ENCODE results near the gene SMARCAL1. TPM values are rescaled to one million over a fixed set of nuclear protein-coding genes. Genes with fewer than 3 reads are reported as not detected.

The SMARCAL1 gene
- total and polyA plus RNA-seq, 12 donors, result 8.2 to 28.9 (median 21.1) TPM

GRCh38 chr2:216425008-216425787, 12.9 kb downstream of the SMARCAL1 start:
- 85 to 99% (median 98%) methylated on average over 2 to 14 of the region's 14 CpGs for WGBS, 4 donors
- Histone ChIP-seq H3K4me1 (replicated peaks in 1 of 2) (no peaks in the 10 kb centered on the region), H3K4me3 (no peak overlapping the region), H3K27ac (no peak overlapping the region), H3K9me3 (replicated peaks in 1 of 3) (no peaks in the 10 kb centered on the region), H3K27me3 (no peaks in the 10 kb centered on the region), H3K36me3 (replicated peaks in 1 of 2) (peaks cover 0 to 73% of the 10 kb centered on the region in 2 donors)
- TF ChIP-seq POLR2A (IDR thresholded peaks at IDR 0.05), result no peak
- no peak for TF ChIP-seq CTCF (IDR thresholded peaks at IDR 0.05)
- intact Hi-C loops (cut with DNase I), result no loop called here
- DNase-seq, result no peak

- no peak for DNase-seq
Observed at GRCh38 chr2:216426166-216426777, 14.0 kb downstream of the SMARCAL1 start.

GRCh38 chr2:216426938-216427337, 14.7 kb downstream of the SMARCAL1 start:
- 40 to 73% (median 59%) methylated on average over 4 of the region's 4 CpGs for WGBS, 4 donors
- no peaks in the 10 kb centered on the region for H3K9me3 ChIP-seq (replicated peaks in 1 of 3)
- peaks cover 0 to 73% of the 10 kb centered on the region in 2 donors for H3K36me3 ChIP-seq (replicated peaks in 1 of 2)
- DNase-seq, result no peak
- H3K4me1 ChIP-seq (replicated peaks in 1 of 2), result no peaks in the 10 kb centered on the region
- H3K27me3 ChIP-seq, result no peaks in the 10 kb centered on the region
- no peak overlapping the region for H3K4me3 ChIP-seq
- intact Hi-C loops (cut with DNase I), result no loop called here
- TF ChIP-seq CTCF (IDR thresholded peaks at IDR 0.05) (no peak), POLR2A (IDR thresholded peaks at IDR 0.05) (no peak)
- H3K27ac ChIP-seq, result no peak overlapping the region

More at GRCh38 chr2:216426166-216426777, 14.0 kb downstream of the SMARCAL1 start:
- no peak overlapping the region for H3K4me3 ChIP-seq
- TF ChIP-seq POLR2A (IDR thresholded peaks at IDR 0.05) (no peak), CTCF (IDR thresholded peaks at IDR 0.05) (no peak)
- WGBS, 4 donors, result 95 to 100% (median 96%) methylated on average over 2 of the region's 2 CpGs
- intact Hi-C loops (cut with DNase I), result no loop called here
- peaks cover 0 to 73% of the 10 kb centered on the region in 2 donors for H3K36me3 ChIP-seq (replicated peaks in 1 of 2)
- no peak overlapping the region for H3K27ac ChIP-seq
- H3K27me3 ChIP-seq, result no peaks in the 10 kb centered on the region
- H3K9me3 ChIP-seq (replicated peaks in 1 of 3), result no peaks in the 10 kb centered on the region
- H3K4me1 ChIP-seq (replicated peaks in 1 of 2), result no peaks in the 10 kb centered on the region

GRCh38 chr2:216428618-216429350, 16.5 kb downstream of the SMARCAL1 start:
- Histone ChIP-seq H3K9me3 (replicated peaks in 1 of 3) (no peaks in the 10 kb centered on the region), H3K27ac (no peak overlapping the region), H3K4me3 (no peak overlapping the region), H3K4me1 (replicated peaks in 1 of 2) (no peaks in the 10 kb centered on the region), H3K36me3 (replicated peaks in 1 of 2) (peaks cover 0 to 75% of the 10 kb centered on the region in 2 donors), H3K27me3 (no peaks in the 10 kb centered on the region)
- intact Hi-C loops (cut with DNase I), result no loop called here
- WGBS, 4 donors, result 81 to 98% (median 85%) methylated on average over 6 of the region's 6 CpGs
- DNase-seq, result no peak
- TF ChIP-seq CTCF (IDR thresholded peaks at IDR 0.05) (no peak), POLR2A (IDR thresholded peaks at IDR 0.05) (no peak)
